ENCODE results near the gene DET1.
A peak's percentile ranks its signal among the peaks of the same experiment; 100 is the strongest.
"Not testable (repeated sequence)": the region's sequence is repeated elsewhere in the genome, so short reads cannot be mapped to it uniquely, and the experiment has no call there.

DET1 gene

DNA sequence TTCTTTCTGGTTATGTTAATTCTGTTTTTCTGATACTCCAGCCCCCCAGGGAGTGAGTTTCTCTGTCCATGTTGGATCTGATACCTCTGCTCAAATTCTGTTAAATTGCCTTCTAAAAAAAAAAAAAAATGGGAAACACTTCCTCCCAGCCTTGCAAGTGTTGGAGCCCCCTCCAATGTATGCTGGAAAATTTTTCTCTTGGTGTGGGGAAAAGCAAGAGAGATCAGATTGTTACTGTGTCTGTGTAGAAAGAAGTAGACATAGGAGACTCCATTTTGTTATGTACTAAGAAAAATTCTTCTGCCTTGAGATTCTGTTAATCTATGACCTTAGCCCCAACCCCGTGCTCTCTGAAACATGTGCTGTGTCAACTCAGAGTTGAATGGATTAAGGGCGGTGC is 6.1 kb downstream of the DET1 start:
- DNase-seq (ENCODE audit: low read depth) = not testable (repeated sequence)

DNA sequence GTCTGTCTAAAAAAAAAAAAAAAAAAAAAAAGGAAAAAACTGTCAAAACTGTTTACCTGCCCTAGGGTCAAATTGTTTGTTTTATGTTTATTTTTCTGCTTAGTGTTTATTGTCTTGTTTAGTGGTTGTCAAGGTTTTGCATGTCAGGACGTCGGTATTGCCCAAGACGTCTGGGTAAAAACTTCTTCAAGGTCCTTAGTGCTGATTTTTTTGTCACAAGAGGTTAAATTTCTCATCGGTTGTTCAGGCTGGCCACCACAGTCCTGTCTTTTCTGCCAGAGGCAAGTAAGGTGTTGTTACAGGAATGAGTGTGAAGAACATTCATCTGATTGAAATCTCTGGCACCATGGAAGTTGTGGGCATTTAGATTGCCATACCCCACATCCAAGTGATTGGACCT is 7.0 kb downstream of the DET1 start:
- DNase-seq (ENCODE audit: low read depth) = no peak

DNA sequence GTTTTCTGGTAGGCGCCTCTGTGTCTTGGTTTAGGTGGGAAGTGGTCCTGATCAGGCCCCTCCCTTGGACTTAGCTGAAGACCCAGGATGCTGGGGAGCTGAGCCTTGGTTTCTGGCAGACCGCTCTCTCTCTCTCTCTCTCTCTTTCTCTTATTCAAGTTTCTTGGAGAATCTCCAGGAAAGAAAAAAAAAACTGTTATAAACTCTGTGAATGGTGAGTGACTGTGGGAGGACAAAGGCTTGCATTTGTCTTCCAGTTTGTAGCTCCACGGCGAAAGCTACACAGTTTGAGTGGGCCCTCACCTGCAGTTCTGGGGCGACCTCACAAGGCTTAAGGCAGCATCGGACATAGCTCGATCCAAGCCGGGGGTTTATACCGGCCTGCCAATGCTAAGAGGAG is 7.5 kb downstream of the DET1 start:
- no peak for DNase-seq (ENCODE audit: low read depth)

DNA sequence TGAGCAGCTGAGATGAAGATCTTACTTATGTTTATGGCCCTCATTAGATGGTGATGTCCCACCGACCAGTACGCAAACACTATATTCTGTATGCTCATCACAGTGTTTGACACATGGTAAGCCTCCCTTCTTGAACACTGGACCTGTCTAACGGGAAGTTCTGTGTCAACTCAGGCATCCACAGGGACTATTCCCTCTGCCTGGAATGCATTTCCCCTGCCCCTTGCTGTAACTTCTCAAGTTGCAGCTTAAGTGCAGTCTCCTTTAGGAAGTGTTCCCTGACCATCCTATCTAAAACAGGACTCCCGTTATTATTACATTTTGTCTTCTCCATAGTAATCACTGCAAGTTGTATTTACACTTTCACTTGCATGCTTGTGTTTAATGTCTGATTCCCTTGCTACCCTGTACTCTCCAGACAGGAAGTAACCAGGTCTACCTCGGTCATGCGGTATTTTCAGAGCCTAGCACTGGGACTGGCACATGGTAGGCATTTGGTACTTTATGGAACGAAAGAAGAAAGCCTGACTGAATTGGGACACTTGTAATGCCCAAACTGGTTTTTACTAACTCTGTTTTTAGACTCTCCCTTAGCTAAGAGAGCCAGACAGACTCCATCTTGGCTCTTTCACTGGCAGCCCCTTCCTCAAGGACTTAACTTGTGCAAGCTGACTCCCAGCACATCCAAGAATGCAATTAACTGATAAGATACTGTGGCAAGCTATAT is 8.7 kb downstream of the DET1 start:
- DNase-seq (ENCODE audit: low read depth) = no peak

DNA sequence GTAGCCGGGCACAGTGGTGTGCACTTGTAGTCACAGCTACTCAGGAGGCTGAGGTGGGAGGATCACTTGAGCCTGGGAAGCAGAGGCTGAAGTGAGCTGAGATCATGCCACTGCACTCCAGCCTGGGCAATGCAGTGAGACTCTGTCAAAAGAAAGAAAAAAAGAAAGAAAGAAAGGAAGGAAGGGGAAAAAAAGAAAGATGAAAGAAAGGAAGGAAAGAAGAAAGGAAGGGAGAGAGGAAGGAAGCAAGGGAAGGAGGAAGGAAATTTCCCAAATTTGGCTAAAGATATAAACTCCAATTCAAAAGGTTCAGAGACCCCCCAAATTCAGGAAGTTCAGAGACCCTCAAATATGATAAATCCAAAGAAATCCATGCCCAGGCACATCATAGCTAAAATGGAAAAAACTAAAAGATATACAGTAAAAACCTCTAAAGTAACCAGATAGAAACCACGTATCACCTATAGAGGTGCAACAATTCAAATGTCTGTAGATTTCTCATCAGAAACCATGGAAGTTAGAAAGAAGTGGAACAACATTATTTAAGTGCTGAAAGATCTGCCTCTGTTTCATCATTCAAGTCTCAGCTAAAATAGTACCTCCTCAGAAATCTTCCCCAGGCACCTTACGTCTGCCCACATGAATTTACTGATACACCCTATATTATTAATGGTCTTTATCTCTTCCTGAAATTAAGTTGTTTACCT is 10.7 kb downstream of the DET1 start:
- DNase-seq (ENCODE audit: low read depth) = no peak

DNA sequence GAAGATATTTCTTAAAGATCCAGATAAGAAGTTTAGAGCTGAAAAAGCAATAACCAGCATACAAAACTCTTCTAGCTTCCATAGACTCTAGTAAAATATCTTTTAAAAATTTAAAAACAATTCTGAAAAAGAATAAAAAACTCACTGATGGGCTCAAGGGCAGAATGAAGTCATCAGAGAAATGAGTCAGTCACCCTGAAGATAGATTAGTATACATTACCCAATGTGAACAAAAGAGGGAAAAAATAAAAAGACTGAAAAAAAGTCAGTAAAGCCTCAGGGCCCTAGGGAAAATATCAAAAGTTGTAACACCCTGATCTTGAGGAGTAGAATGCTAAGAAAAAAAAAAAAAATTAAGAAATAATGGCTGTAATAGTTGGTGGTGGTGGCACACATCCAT is 11.4 kb downstream of the DET1 start:
- peak; percentile 65 for DNase-seq (ENCODE audit: low read depth)

DNA sequence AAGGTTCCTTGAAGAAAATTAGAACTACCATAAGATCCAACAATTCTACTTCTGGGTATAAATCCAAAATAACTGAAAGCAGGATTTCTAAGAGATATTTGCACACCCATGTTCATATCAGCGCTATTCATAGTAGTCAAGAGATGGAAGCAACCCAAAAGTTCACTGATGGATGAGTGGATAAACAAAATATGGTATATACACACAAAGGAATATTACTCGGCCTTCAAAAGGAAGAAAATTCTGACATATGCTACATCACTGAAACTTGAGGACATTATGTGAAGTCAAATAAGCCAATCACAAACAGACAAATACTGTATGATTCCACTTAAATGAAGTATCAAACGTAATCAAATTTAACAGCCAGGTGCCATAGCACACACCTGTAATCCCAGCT is 13.1 kb downstream of the DET1 start:
- no peak for DNase-seq (ENCODE audit: low read depth)

DNA sequence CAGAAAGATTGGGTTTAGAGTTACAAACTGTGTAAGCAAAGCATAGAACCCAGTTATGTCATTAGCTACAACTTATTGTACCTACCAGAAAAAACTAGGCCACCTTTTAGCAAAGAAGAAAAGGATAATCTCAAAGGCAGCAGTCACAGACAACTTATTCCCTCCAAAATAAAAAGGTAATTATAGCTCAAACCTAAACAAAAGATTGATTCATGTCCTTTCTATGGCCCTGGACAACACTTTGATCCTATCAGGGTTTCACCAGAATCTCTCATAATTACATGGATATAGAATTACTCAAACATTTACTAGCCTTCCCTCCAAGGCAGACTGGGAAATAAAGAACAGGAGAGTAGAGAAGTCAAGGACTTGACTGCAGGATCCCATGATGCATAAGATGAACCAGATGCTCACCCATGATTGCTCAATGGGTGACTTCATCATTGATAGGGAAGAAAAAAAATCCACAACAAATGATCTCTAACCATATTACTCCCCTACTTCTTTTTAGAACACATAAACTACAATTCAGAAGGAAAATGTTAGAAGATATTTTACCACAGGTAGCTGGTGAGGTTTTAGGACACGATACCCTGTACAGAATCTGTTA is 17.4 kb downstream of the DET1 start:
- DNase-seq (ENCODE audit: low read depth) = peak; percentile 29

DNA sequence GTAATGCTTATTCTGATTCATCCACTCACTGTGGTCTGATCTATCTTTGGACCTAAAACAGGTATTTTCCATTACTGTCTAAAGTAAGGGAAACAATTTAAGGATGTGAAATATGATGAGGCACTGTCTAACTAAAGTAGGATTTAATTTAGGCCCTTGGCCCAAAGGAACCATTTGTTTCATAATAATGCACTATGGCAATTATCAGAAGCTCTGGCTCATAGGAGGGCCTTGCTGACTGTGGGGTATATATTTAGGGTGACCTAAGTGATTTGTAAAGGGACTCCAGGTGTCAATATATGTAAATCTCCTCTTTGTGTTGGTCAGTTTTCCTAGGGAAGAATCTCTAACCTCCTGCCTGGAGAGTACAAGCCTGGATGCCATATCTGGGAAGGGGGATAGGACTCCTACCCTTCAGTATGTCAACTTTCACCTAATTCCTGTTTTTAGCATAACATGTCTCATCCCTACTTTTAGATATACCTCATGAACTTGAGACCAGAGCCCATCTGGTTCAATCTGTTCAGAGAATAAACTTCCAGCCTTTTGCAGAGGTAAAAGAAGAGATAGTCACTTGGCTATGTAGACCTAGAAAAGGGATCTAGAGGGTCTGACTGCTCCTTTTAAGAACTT is 20.1 kb downstream of the DET1 start:
- no peak for DNase-seq (ENCODE audit: low read depth)

DNA sequence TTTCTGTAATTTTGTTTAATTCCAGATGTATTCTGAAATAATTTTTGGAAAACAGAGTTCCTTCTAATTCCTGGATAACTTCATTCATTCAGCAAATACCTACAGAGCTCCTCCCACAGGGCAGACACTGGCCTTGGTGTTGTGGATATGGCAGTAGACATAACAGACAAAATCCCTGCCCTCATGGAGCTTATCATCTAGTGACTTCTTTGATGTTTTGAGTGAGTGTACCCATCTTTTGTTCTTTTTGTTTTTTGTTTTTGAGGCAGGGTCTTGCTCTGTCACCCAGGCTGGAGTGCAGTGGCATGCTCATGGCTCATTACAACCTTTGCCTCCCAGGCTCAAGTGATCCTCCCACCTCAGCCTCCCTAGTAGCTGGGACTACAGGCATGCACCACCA is 21.1 kb downstream of the DET1 start:
- DNase-seq (ENCODE audit: low read depth) = no peak

DNA sequence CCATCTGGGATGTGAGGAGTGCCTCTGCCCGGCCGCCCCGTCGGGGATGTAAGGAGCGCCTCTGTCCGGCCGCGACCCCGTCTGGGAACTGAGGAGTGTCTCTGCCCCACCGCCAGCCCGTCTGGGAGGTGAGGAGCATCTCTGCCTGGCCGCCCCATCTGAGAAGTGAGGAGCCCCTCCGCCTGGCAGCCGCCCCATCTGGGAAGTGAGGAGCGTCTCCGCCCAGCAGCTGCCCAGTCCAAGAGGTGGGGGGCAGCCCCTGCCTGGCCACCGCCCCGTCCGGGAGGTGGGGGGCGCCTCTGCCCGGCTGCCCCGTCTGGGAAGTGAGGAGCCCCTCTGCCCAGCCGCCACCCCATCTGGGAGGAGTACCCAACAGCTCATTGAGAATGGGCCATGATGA is 22.4 kb downstream of the DET1 start:
- DNase-seq (ENCODE audit: low read depth) = not testable (repeated sequence)

DNA sequence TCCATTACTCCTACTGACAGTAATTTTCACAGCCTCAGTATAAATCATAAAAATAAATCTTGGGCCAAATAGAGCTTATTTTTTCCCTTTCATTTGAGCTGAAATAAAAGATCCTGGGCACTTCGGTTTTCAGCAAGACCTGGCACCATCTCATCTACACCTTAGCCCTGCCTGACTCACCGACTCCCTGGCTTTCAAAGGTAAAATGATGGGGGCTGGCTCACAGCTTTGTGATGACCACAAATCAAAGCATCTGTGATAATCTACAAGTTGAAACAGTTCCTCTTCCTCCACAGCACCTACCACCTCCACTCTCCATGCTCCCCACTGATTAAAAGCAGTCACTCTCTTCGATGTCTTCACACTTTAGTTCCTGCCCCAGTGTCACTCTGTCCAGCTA is 27.6 kb downstream of the DET1 start:
- no peak for DNase-seq (ENCODE audit: low read depth)

DNA sequence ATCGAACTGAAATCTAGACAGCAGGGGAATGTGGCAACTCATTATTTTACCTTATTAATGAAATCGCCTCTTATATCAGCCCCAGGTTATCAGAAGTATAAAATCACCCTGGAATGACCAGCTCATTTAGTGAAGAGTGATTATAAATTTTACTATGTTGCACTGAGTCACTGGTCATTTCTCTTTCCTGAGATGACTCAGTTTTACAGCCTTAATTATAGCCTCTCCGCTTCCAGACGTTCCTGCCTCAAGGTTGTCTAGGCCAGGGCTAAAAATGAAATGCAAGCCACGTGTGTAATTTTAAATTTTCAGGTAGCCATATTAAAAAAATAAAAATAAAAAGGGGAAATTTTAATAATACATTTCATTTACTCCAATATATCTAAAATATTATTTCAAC is 33.3 kb downstream of the DET1 start:
- peak; percentile 82 for DNase-seq (ENCODE audit: low read depth)

DNA sequence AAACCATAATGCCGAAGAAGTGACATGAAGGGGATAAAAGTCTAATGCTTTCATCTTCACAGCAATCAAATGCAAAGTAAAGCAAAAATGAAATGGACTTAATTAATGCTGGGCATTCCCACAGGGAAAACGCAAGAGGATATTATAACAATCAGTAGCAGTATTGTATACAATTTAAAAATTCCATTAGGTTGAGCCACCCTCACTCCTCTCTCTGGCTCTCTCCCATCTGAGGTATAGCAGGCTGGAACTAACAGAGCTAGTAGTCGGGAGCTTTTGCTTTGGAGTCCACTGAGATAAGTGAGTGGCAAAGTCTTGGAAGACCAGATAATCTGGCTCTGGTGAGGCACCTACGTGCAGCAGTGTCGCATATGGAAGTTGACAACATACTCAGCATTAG is 33.9 kb downstream of the DET1 start:
- peak; percentile 76 for DNase-seq (ENCODE audit: low read depth)

DNA sequence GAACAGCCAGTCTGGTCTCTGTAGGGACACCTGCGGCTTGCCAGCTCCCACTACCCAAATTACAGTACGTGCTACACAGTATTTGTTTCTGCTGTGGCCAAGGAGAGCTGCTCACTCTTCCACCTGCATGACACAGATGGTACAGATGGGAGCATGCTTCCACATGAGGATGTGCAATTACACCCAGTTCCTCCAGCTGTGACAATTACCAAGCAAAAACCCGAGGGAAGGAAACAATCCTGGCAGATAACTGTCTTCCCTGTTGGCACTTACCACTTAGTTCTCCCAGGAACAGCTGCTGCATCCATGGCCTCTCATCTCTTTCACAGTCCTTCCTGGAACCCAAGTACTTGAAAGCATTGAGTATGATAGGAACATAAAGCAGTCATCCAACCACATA is 34.4 kb downstream of the DET1 start:
- DNase-seq (ENCODE audit: low read depth) = peak; percentile 10

DNA sequence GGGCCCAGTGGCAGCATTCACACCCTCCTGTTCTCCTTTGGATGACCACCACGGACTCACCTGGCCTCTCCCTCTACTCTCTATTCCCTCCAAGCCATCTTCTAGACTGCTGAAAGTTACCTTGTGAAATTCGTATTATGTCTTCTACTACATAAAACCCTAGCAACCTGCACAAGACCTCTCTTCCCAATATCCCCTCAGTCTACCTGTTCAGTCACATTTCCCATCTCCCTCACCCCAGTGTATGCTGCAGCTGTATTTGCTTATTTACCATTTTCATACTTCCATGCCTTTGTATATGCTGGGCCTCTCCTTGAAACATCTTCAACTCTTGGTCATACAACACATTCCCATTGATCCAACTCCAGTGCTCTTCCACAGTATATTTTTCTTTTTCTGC is 35.3 kb downstream of the DET1 start:
- no peak for DNase-seq (ENCODE audit: low read depth)

DNA sequence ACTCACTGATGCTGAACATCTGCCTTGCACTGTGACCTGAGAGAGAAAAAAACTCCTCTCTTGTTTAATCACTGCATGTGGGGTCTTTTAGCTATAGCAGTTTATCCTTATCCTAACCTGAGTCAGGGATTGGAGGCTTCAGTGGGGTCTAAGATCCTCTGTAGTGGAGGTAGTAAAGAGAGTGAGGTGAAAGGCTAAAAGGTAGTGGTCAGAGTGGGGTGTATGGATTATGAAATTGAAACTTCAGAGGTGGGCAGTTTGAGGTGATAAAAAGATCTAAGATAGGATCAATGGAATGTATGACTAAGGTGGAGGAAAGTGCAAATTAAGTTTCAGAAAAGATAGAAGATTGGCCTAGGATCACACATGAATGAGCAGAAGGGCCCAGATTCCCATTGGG is 36.5 kb downstream of the DET1 start:
- DNase-seq (ENCODE audit: low read depth) = no peak

DNA sequence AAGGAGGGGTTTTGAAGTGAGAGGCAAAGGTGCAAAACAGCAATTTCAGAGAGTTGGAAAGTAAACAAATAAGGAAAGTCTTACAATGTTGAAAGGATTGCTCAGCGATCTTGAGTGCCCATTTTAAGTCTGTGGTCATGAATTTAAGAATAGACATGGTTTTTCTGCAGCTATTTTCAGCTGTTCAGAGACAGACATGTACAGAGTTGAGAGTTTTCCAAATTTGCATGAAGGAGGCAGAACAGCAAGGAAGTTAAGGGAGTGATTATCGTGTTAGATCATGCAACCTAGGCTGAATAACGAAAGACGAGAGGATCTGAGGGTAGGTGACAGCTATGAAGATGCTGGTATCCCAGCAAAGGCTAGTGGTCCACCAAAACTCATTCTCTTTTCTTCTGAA is 37.2 kb downstream of the DET1 start:
- no peak for DNase-seq (ENCODE audit: low read depth)

DNA sequence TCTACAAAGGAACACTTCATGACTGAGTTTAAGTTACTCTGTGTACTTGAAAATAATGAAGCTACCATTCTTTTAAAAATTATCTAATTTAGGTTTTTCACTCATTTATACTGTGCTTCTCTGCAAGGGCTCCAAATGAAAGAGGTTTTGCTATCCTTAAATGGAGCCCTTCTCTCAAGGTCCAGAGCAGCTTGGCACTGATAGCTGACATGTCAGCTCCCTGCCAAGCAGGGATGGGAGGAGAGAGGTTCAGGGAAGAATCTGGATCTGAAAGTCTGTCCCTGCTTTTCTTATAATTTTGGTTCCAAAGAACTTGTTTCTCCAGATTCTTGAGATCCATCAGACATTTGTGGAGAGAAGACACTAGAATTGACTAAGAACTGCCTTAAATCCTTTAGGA is 39.9 kb downstream of the DET1 start:
- DNase-seq (ENCODE audit: low read depth) = no peak

DNA sequence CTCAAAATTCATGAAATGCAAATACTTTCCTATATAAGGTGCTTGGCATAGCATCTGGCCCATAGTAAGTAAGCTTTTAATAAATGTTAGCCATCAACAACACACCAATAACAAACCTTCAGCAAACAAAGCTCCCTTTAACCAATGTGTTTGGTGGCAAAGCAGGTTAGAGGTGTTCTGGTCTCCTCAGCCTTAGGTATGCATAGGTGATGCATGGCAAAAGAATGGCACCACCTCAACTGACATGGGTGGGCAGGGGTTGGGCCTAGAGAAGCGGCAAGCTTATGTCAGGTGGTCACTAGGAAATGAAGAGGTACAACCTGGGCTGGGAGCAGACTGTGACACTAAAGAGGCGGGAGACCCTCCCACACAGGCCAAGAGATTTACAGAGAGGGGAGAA is 40.8 kb downstream of the DET1 start:
- DNase-seq (ENCODE audit: low read depth) = no peak

DNA sequence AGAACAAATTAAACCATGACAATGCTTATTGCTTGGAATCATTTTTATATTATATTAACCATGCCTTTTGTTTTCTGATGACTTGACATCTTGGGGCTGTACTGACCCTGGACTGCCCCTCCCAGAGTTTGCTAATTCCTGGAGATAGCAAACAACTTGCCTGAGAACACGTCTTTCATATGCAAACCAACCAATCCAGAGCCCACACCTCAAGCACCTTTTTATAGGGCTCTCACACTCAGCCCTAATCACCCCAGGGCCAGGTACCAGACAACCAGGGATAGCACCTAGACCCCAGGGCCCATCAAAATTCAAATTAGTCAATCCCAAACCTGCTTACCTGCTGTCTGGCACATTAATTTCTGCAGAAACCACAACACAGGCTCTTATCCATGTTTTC is 42.0 kb downstream of the DET1 start:
- DNase-seq (ENCODE audit: low read depth) = no peak

DNA sequence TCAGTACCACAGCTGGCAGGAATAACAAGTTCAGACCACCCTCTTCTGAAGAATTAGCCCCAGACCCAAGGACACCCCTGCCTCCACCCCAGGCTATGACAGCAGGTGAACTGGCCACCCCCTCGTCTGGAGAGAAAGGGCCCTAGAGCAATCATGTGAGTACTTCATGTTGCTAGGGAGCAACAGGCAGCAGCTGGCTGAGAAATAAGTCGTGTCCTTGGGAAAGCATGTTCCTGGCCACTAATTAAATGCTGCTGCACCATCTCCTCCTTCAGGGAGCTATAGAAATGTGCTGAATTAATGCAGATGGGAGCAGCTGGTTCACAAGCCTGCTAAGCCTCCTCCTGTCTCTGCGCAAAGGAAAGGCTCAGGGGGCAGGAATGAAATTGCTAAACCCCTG is 47.5 kb downstream of the DET1 start:
- DNase-seq (ENCODE audit: low read depth) = no peak

DNA sequence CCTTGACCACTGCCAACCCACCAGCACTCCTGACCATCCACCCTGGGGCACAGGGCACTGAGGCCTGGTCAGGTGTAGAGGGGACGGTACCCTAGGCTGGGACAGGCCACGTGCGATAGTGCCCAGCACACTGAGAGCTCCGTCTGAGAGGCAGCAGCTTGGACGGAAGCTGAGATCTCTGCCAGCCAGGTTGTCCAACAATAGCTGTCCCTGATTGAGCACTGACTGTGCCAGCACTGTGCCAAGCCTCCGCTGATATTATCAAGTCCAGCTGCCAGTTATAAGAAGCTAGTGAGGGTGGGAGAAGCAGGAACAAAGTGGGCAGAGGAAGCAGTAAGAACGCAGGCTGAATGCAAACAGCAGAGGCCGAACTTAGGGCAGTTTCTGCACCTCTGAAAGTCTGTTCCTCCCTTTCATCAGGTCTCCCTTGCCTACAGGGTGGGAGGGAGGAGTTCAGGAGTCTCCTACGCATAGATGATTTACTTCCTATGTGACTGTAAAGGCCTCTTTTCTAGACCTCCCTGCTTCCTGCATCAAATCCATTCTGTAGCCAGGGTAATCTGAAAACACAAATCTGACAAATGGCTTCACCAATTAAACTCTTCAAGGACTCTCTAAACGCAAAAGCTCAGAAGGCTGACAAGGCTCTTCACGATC is 49.2 kb downstream of the DET1 start:
- DNase-seq (ENCODE audit: low read depth) = no peak

Measured in ELR (cell line).